ENCODE results near the gene TMEM40.
"Not testable (repeated sequence)": the region's sequence is repeated elsewhere in the genome, so short reads cannot be mapped to it uniquely, and the experiment has no call there.

Gene TMEM40

GRCh38 chr3:12787967-12788690 lies 29.1 kb upstream of the TMEM40 start:
- H3K9me3 Mint-ChIP-seq; H3K36me3 Mint-ChIP-seq (ENCODE audit: low read depth); H3K4me3 Mint-ChIP-seq; H3K27ac Mint-ChIP-seq; H3K4me1 Mint-ChIP-seq (ENCODE audit: low read depth); DNase-seq (ENCODE audit: low spot score): not testable (repeated sequence)
- peaks cover 17% of the 10 kb centered on the region for H3K27me3 Mint-ChIP-seq (ENCODE audit: low read depth)

GRCh38 chr3:12787346-12787745 lies 28.3 kb upstream of the TMEM40 start:
- not testable (repeated sequence) for H3K27ac Mint-ChIP-seq; H3K9me3 Mint-ChIP-seq; H3K4me1 Mint-ChIP-seq (ENCODE audit: low read depth); H3K4me3 Mint-ChIP-seq; H3K36me3 Mint-ChIP-seq (ENCODE audit: low read depth)
- DNase-seq (ENCODE audit: low spot score): peak; percentile 29
- H3K27me3 Mint-ChIP-seq (ENCODE audit: low read depth): peaks cover 21% of the 10 kb centered on the region

GRCh38 chr3:12785096-12785495 lies 26.0 kb upstream of the TMEM40 start:
- Mint-ChIP-seq H3K4me3 (no peak overlapping the region), H3K36me3 (ENCODE audit: low read depth) (no peaks in the 10 kb centered on the region), H3K4me1 (ENCODE audit: low read depth) (no peaks in the 10 kb centered on the region), H3K27me3 (ENCODE audit: low read depth) (peaks cover 18% of the 10 kb centered on the region), H3K9me3 (no peaks in the 10 kb centered on the region), H3K27ac (no peak overlapping the region)
- no peak for DNase-seq (ENCODE audit: low spot score)

GRCh38 chr3:12782172-12782815 lies 23.2 kb upstream of the TMEM40 start:
- H3K27me3 Mint-ChIP-seq (ENCODE audit: low read depth): peaks cover 18% of the 10 kb centered on the region
- no peak for DNase-seq (ENCODE audit: low spot score)

GRCh38 chr3:12780751-12781150 lies 21.7 kb upstream of the TMEM40 start:
- no peak for DNase-seq (ENCODE audit: low spot score)
- Mint-ChIP-seq H3K36me3 (ENCODE audit: low read depth) (no peaks in the 10 kb centered on the region), H3K9me3 (no peaks in the 10 kb centered on the region), H3K27me3 (ENCODE audit: low read depth) (peaks cover 15% of the 10 kb centered on the region), H3K4me3 (no peak overlapping the region), H3K27ac (no peak overlapping the region), H3K4me1 (ENCODE audit: low read depth) (no peaks in the 10 kb centered on the region)

More at GRCh38 chr3:12782172-12782815, 23.2 kb upstream of the TMEM40 start:
- H3K36me3 Mint-ChIP-seq (ENCODE audit: low read depth): no peaks in the 10 kb centered on the region
- no peaks in the 10 kb centered on the region for H3K9me3 Mint-ChIP-seq
- H3K27ac Mint-ChIP-seq: no peak overlapping the region
- H3K4me1 Mint-ChIP-seq (ENCODE audit: low read depth): no peaks in the 10 kb centered on the region
- H3K4me3 Mint-ChIP-seq: no peak overlapping the region

- H3K4me3 Mint-ChIP-seq: no peak overlapping the region
- no peaks in the 10 kb centered on the region for H3K4me1 Mint-ChIP-seq (ENCODE audit: low read depth)
- H3K27ac Mint-ChIP-seq: no peak overlapping the region
- no peaks in the 10 kb centered on the region for H3K36me3 Mint-ChIP-seq (ENCODE audit: low read depth)
- H3K9me3 Mint-ChIP-seq: no peaks in the 10 kb centered on the region
- DNase-seq (ENCODE audit: low spot score): no peak
- H3K27me3 Mint-ChIP-seq (ENCODE audit: low read depth): peaks cover 13% of the 10 kb centered on the region
Observed at GRCh38 chr3:12777171-12777570, 18.1 kb upstream of the TMEM40 start.

- not testable (repeated sequence) for DNase-seq (ENCODE audit: low spot score); H3K4me3 Mint-ChIP-seq; H3K9me3 Mint-ChIP-seq; H3K27ac Mint-ChIP-seq; H3K4me1 Mint-ChIP-seq (ENCODE audit: low read depth); H3K36me3 Mint-ChIP-seq (ENCODE audit: low read depth)
- H3K27me3 Mint-ChIP-seq (ENCODE audit: low read depth): peaks cover 13% of the 10 kb centered on the region
Observed at GRCh38 chr3:12775970-12776369, 16.9 kb upstream of the TMEM40 start.

GRCh38 chr3:12775226-12775625 lies 16.2 kb upstream of the TMEM40 start:
- DNase-seq (ENCODE audit: low spot score): no peak
- Mint-ChIP-seq H3K4me1 (ENCODE audit: low read depth) (no peaks in the 10 kb centered on the region), H3K27ac (no peak overlapping the region), H3K9me3 (no peaks in the 10 kb centered on the region), H3K27me3 (ENCODE audit: low read depth) (peaks cover 13% of the 10 kb centered on the region), H3K4me3 (no peak overlapping the region), H3K36me3 (ENCODE audit: low read depth) (no peaks in the 10 kb centered on the region)

GRCh38 chr3:12774619-12775018 lies 15.6 kb upstream of the TMEM40 start:
- DNase-seq (ENCODE audit: low spot score): no peak
- no peak overlapping the region for H3K27ac Mint-ChIP-seq
- H3K27me3 Mint-ChIP-seq (ENCODE audit: low read depth): peaks cover 13% of the 10 kb centered on the region
- H3K4me1 Mint-ChIP-seq (ENCODE audit: low read depth): no peaks in the 10 kb centered on the region
- H3K9me3 Mint-ChIP-seq: no peaks in the 10 kb centered on the region
- H3K36me3 Mint-ChIP-seq (ENCODE audit: low read depth): no peaks in the 10 kb centered on the region
- no peak overlapping the region for H3K4me3 Mint-ChIP-seq

GRCh38 chr3:12773710-12774086 lies 14.6 kb upstream of the TMEM40 start:
- Mint-ChIP-seq H3K27me3 (ENCODE audit: low read depth) (peaks cover 13% of the 10 kb centered on the region), H3K4me1 (ENCODE audit: low read depth) (no peaks in the 10 kb centered on the region), H3K36me3 (ENCODE audit: low read depth) (no peaks in the 10 kb centered on the region), H3K9me3 (no peaks in the 10 kb centered on the region), H3K27ac (no peak overlapping the region), H3K4me3 (no peak overlapping the region)
- no peak for DNase-seq (ENCODE audit: low spot score)

- H3K36me3 Mint-ChIP-seq (ENCODE audit: low read depth): no peaks in the 10 kb centered on the region
- no peaks in the 10 kb centered on the region for H3K4me1 Mint-ChIP-seq (ENCODE audit: low read depth)
- no peak for DNase-seq (ENCODE audit: low spot score)
- H3K4me3 Mint-ChIP-seq: no peak overlapping the region
- H3K27me3 Mint-ChIP-seq (ENCODE audit: low read depth): peaks cover 13% of the 10 kb centered on the region
- no peak overlapping the region for H3K27ac Mint-ChIP-seq
- H3K9me3 Mint-ChIP-seq: no peaks in the 10 kb centered on the region
Observed at GRCh38 chr3:12773030-12773709, 14.1 kb upstream of the TMEM40 start.

- Mint-ChIP-seq H3K36me3 (ENCODE audit: low read depth) (no peaks in the 10 kb centered on the region), H3K4me3 (no peak overlapping the region), H3K9me3 (no peaks in the 10 kb centered on the region), H3K27me3 (ENCODE audit: low read depth) (peaks cover 13% of the 10 kb centered on the region), H3K27ac (no peak overlapping the region), H3K4me1 (ENCODE audit: low read depth) (no peaks in the 10 kb centered on the region)
- no peak for DNase-seq (ENCODE audit: low spot score)
Observed at GRCh38 chr3:12772462-12772861, 13.4 kb upstream of the TMEM40 start.

GRCh38 chr3:12771236-12771635 lies 12.2 kb upstream of the TMEM40 start:
- no peak overlapping the region for H3K4me3 Mint-ChIP-seq
- H3K9me3 Mint-ChIP-seq: no peaks in the 10 kb centered on the region
- H3K36me3 Mint-ChIP-seq (ENCODE audit: low read depth): no peaks in the 10 kb centered on the region
- H3K27me3 Mint-ChIP-seq (ENCODE audit: low read depth): peaks cover 13% of the 10 kb centered on the region
- no peak overlapping the region for H3K27ac Mint-ChIP-seq
- H3K4me1 Mint-ChIP-seq (ENCODE audit: low read depth): no peaks in the 10 kb centered on the region
- no peak for DNase-seq (ENCODE audit: low spot score)

- H3K27me3 Mint-ChIP-seq (ENCODE audit: low read depth): peaks cover 7% of the 10 kb centered on the region
- no peaks in the 10 kb centered on the region for H3K4me1 Mint-ChIP-seq (ENCODE audit: low read depth)
- no peaks in the 10 kb centered on the region for H3K36me3 Mint-ChIP-seq (ENCODE audit: low read depth)
- H3K27ac Mint-ChIP-seq: no peak overlapping the region
- no peak for DNase-seq (ENCODE audit: low spot score)
- H3K4me3 Mint-ChIP-seq: no peak overlapping the region
- no peaks in the 10 kb centered on the region for H3K9me3 Mint-ChIP-seq
Observed at GRCh38 chr3:12769761-12770160, 10.7 kb upstream of the TMEM40 start.
